RWPE2 (cell line): ENCODE results near the gene CDK5RAP2.

Experiments used
- ATAC-seq: fragments of 200-7000 bp; cut with Tn5 transposase; 3 replicates; pipeline ENCODE4 v1.9.1; 2021; ENCODE audit warnings: low read depth
- DNase-seq: peaks from one replicate; pipeline ENCODE4 v3.0.0-alpha.2; 2020; ENCODE audit warnings: low spot score
- H3K27ac ChIP-seq: fragments of 450-650 bp; 2 replicates; pipeline ENCODE4 v1.5.1; 2017; ENCODE audit warnings: mild to moderate bottlenecking; ENCODE audit not compliant: poor library complexity, severe bottlenecking
- H3K27me3 ChIP-seq: fragments of 250-450 bp; sonication (Bioruptor Pico); 2 replicates; pipeline ENCODE4 v1.5.1; 2021; ENCODE audit warnings: mild to moderate bottlenecking, moderate library complexity; ENCODE audit not compliant: insufficient read depth, poor library complexity, severe bottlenecking
- H3K36me3 ChIP-seq: fragments of 250-450 bp; sonication (Bioruptor Pico); 2 replicates; pipeline ENCODE4 v1.5.1; 2020; ENCODE audit warnings: low read depth, mild to moderate bottlenecking, moderate library complexity
- H3K4me1 ChIP-seq: fragments of 250-450 bp; sonication (Bioruptor Pico); 2 replicates; pipeline ENCODE4 v1.5.1; 2021; ENCODE audit warnings: mild to moderate bottlenecking, moderate library complexity; ENCODE audit not compliant: insufficient read depth, poor library complexity, severe bottlenecking
- H3K4me3 ChIP-seq: fragments of 250-450 bp; sonication (Bioruptor Pico); 2 replicates; pipeline ENCODE4 v1.5.1; 2021; ENCODE audit warnings: mild to moderate bottlenecking, moderate library complexity; ENCODE audit not compliant: severe bottlenecking
- H3K9me3 ChIP-seq: fragments of 250-450 bp; sonication (Bioruptor Pico); 2 replicates; pipeline ENCODE4 v1.5.1; 2021; ENCODE audit warnings: mild to moderate bottlenecking, moderate library complexity; ENCODE audit not compliant: severe bottlenecking
- CTCF ChIP-seq: fragments of 450-650 bp; IDR thresholded peaks from one replicate; pipeline ENCODE4 v1.5.1; 2017; ENCODE audit warnings: mild to moderate bottlenecking, moderate library complexity; ENCODE audit not compliant: poor library complexity, severe bottlenecking

CDK5RAP2 gene

GRCh38 chr9:120593250-120593954 lies 13.4 kb upstream of the CDK5RAP2 start:
- no peaks in the 10 kb centered on the region for H3K27me3 ChIP-seq
- no peak overlapping the region for H3K4me3 ChIP-seq
- no peak for ATAC-seq
- no peaks in the 10 kb centered on the region for H3K9me3 ChIP-seq
- no peak for TF ChIP-seq CTCF
- no peaks in the 10 kb centered on the region for H3K36me3 ChIP-seq
- H3K27ac ChIP-seq = no peak overlapping the region
- H3K4me1 ChIP-seq = no peaks in the 10 kb centered on the region
- DNase-seq = no peak

- H3K27me3 ChIP-seq = no peaks in the 10 kb centered on the region
- ATAC-seq (no peak), DNase-seq (no peak)
- H3K36me3 ChIP-seq = no peaks in the 10 kb centered on the region
- H3K9me3 ChIP-seq = no peaks in the 10 kb centered on the region
- TF ChIP-seq CTCF = no peak
- H3K4me1 ChIP-seq = no peaks in the 10 kb centered on the region
- H3K4me3 ChIP-seq = no peak overlapping the region
- H3K27ac ChIP-seq = no peak overlapping the region
These were observed 12.2 kb upstream of the CDK5RAP2 start for GRCh38 chr9:120592210-120592609.

GRCh38 chr9:120587328-120587727 lies 7.4 kb upstream of the CDK5RAP2 start:
- Histone ChIP-seq H3K36me3 (no peaks in the 10 kb centered on the region), H3K9me3 (no peaks in the 10 kb centered on the region), H3K4me1 (no peaks in the 10 kb centered on the region), H3K4me3 (no peak overlapping the region), H3K27me3 (no peaks in the 10 kb centered on the region), H3K27ac (no peak overlapping the region)
- no peak for DNase-seq
- no peak for ATAC-seq
- no peak for TF ChIP-seq CTCF

- Histone ChIP-seq H3K27me3 (no peaks in the 10 kb centered on the region), H3K27ac (no peak overlapping the region), H3K36me3 (no peaks in the 10 kb centered on the region), H3K4me3 (no peak overlapping the region), H3K4me1 (peaks cover 3% of the 10 kb centered on the region), H3K9me3 (no peaks in the 10 kb centered on the region)
- TF ChIP-seq CTCF = no peak
- no peak for ATAC-seq
- DNase-seq = no peak
These were observed 4.0 kb upstream of the CDK5RAP2 start for GRCh38 chr9:120583958-120584369.
